HepG2 (cell line): ENCODE measurements around the gene AGAP3. TPM values are rescaled to one million over a fixed set of nuclear protein-coding genes. Genes with fewer than 3 reads are reported as not detected.

ENCODE experiments used
- ATAC-seq: fragments of 200-7000 bp; cut with Tn5 transposase; 3 replicates; pipeline ENCODE4 v1.9.1; 2020; ENCODE audit warnings: mild to moderate bottlenecking, moderate library complexity
- BruUV-seq: library from RNA; stranded (reverse); fragments of 400-500 nt; replicated peaks from 2 replicates; lab custom pipeline; 2021; lab: Mats Ljungman, UMichigan
- CTCF ChIA-PET: fragments of 300-600 bp; formaldehyde crosslinking; extraction: SDS; loops from one replicate; lab custom pipeline; 2021; ENCODE audit warnings: low total read pairs, inconsistent platforms, low intra/inter-chr PET ratio; lab: Yijun Ruan, JAX
- POLR2A ChIA-PET: fragments of 350-600 bp; sonication (Branson Sonifier 250); formaldehyde crosslinking; loops from one replicate; lab custom pipeline; 2020; ENCODE audit warnings: antibody characterized with exemption, inconsistent platforms; lab: Yijun Ruan, JAX
- DNase-seq: peaks from one replicate; pipeline ENCODE4 v3.0.0-alpha.2; 2015; ENCODE audit warnings: low spot score
- FAIRE-seq: peaks from 3 replicates; lab custom pipeline; 2011; peaks lifted over from hg19 to GRCh38; lab: Jason Lieb, UNC
- H2AFZ ChIP-seq: one replicate; pipeline ENCODE4 v1.6.1; 2011; ENCODE audit warnings: low read length, inconsistent platforms
- H3K27ac ChIP-seq: fragments of 300-600 bp; 3 replicates; pipeline ENCODE4 v1.8.0; 2011; ENCODE audit warnings: mixed run types, mild to moderate bottlenecking, mixed read lengths, low read length, inconsistent platforms; ENCODE audit not compliant: insufficient read depth; ENCODE audit errors: extremely low read length
- H3K27me3 ChIP-seq, 2 experiments: fragments of 200-600 bp in 1 of 2; 2 replicates in 1 of 2; 3 replicates in 1 of 2; pipeline versions ENCODE4 v1.6.0 to v1.8.0; 2011; ENCODE audit warnings: low read length in 2 of 2, mild to moderate bottlenecking in 2 of 2, moderate library complexity in 2 of 2, inconsistent platforms in 1 of 2; ENCODE audit not compliant: insufficient read depth in 2 of 2, control insufficient read depth in 1 of 2
- H3K36me3 ChIP-seq, 2 experiments: fragments of 200-600 bp in 1 of 2; replicated peaks in 1 of 2; 2 replicates in 1 of 2; 3 replicates in 1 of 2; pipeline versions ENCODE4 v1.5.1 to v1.8.0; 2011; ENCODE audit warnings: low read length in 2 of 2, inconsistent platforms in 1 of 2; ENCODE audit not compliant: insufficient read depth in 2 of 2, control insufficient read depth in 1 of 2
- H3K4me1 ChIP-seq: 2 replicates; pipeline ENCODE4 v1.5.1; 2012; ENCODE audit warnings: low read length, inconsistent platforms; ENCODE audit not compliant: insufficient read depth
- H3K4me2 ChIP-seq: 2 replicates; pipeline ENCODE4 v1.6.0; 2011; ENCODE audit warnings: low read depth, low read length, inconsistent platforms
- H3K4me3 ChIP-seq, 3 experiments: fragments of 200-600 bp in 1 of 3; sonication (generic), shearing (Covaris generic) in 1 of 3; replicated peaks in 1 of 3; 2 replicates each; pipeline ENCODE4 v1.5.1; 2011 to 2016; ENCODE audit warnings: low read length in 3 of 3, inconsistent platforms in 2 of 3, low read depth in 2 of 3, mild to moderate bottlenecking in 2 of 3, control low read depth in 1 of 3, mixed read lengths in 1 of 3; ENCODE audit not compliant: insufficient read depth in 1 of 3
- H3K79me2 ChIP-seq: one replicate; pipeline ENCODE4 v1.6.1; 2011; ENCODE audit warnings: low read length, inconsistent platforms; ENCODE audit not compliant: insufficient read depth
- H3K9ac ChIP-seq: 2 replicates; pipeline ENCODE4 v1.6.0; 2011; ENCODE audit warnings: mild to moderate bottlenecking, low read depth, low read length, inconsistent platforms; ENCODE audit not compliant: insufficient read depth
- H3K9me3 ChIP-seq: 2 replicates; pipeline ENCODE4 v1.5.1; 2012; ENCODE audit warnings: mild to moderate bottlenecking, low read length
- H4K20me1 ChIP-seq: 2 replicates; pipeline ENCODE4 v1.6.0; 2011; ENCODE audit warnings: inconsistent platforms, mild to moderate bottlenecking, low read length, moderate library complexity; ENCODE audit not compliant: insufficient read depth
- ISL2 ChIP-seq: sonication (generic); formaldehyde crosslinking; IDR thresholded peaks from 2 replicates; pipeline ENCODE4 v1.5.0; 2020; ENCODE audit warnings: missing genetic modification reagents
- POLR2AphosphoS2 ChIP-seq: IDR thresholded peaks from 2 replicates; pipeline ENCODE4 v1.6.1; 2011; ENCODE audit warnings: low read depth, low read length, improper control_type of control experiment
- SRSF9 ChIP-seq: fragments of 200-400 bp; formaldehyde crosslinking; IDR thresholded peaks from 2 replicates; pipeline ENCODE4 v1.6.1; 2018; ENCODE audit warnings: borderline replicate concordance, mild to moderate bottlenecking, low read depth, low read length; ENCODE audit not compliant: insufficient read depth, poor library complexity, severe bottlenecking
- ZNF33A ChIP-seq: sonication (generic); formaldehyde crosslinking; IDR thresholded peaks from 2 replicates; pipeline ENCODE4 v1.5.1; 2020; ENCODE audit warnings: missing genetic modification reagents, mild to moderate bottlenecking, moderate library complexity, borderline replicate concordance
- ZNF496 ChIP-seq: sonication (generic); formaldehyde crosslinking; IDR thresholded peaks from 2 replicates; pipeline ENCODE4 v1.8.1; 2023; ENCODE audit warnings: mild to moderate bottlenecking, moderate library complexity, missing genetic modification reagents; ENCODE audit not compliant: insufficient replicate concordance
- ZNF556 ChIP-seq: sonication (generic); formaldehyde crosslinking; IDR thresholded peaks from 2 replicates; pipeline ENCODE4 v1.4.0; 2020; ENCODE audit warnings: mild to moderate bottlenecking, missing genetic modification reagents, borderline replicate concordance
- ZNF670 ChIP-seq: sonication (generic); formaldehyde crosslinking; IDR thresholded peaks from 2 replicates; pipeline ENCODE4 v1.8.0; 2022; ENCODE audit warnings: mild to moderate bottlenecking, missing genetic modification reagents, borderline replicate concordance
- WGBS: methylation state at CpG from one replicate; pipeline ENCODE4 v1.1.6; 2017; ENCODE audit warnings: low lambda C conversion rate; 5-methylcytosine and 5-hydroxymethylcytosine counted together
- in situ Hi-C: cut with HindIII; loops from 2 replicates; pipeline ENCODE4 v1.10.0; 2017; ENCODE audit warnings: low pct_unique_long_range_greater_than_20kb; ENCODE audit not compliant: extremely low pct_ligation_motif_present
- intact Hi-C: fragments of 100-400 bp; cut with micrococcal nuclease; formaldehyde crosslinking; loops from one replicate; pipeline ENCODE4 v1.10.0; 2022; ENCODE audit not compliant: unreplicated experiment
- polyA plus RNA-seq, 8 experiments: library from polyadenylated mRNA; depleted of rRNA in 3 of 8; stranded (reverse) in 7 of 8; unstranded in 1 of 8; fragments of >200 nt; fragmentation: Illumina TruSeq in 4 of 8; extraction: Trizol in 4 of 8; gene quantifications; 2 replicates each; pipeline versions ENCODE4 v1.2.1 to v1.2.3, GENCODE V29; 2011 to 2016; ENCODE audit warnings: low read depth in 4 of 8, missing spikeins in 1 of 8, mixed read lengths in 1 of 8; ENCODE audit not compliant: insufficient read depth in 1 of 8
- total RNA-seq, 5 experiments: library from RNA; depleted of rRNA; stranded (reverse); fragments of >200 nt; fragmentation: Illumina TruSeq; extraction: Trizol; gene quantifications; 2 replicates each; pipeline ENCODE4 v1.2.3, GENCODE V29; 2016; ENCODE audit warnings: low read depth in 1 of 5
- TF ChIP-seq, protein P1 (sequence below): sonication (generic); formaldehyde crosslinking; IDR thresholded peaks from 2 replicates; pipeline ENCODE4 v1.5.0; 2020; ENCODE audit warnings: missing genetic modification reagents, mild to moderate bottlenecking, borderline replicate concordance
- TF ChIP-seq, protein P2 (sequence below): IDR thresholded peaks from 2 replicates; pipeline ENCODE4 v1.6.1; 2016; ENCODE audit warnings: missing biosample characterization, missing genetic modification reagents, low read depth
- TF ChIP-seq, protein P3 (sequence below): sonication (generic); formaldehyde crosslinking; IDR thresholded peaks from 2 replicates; pipeline ENCODE4 v1.4.0; 2020; ENCODE audit warnings: missing genetic modification reagents

The AGAP3 gene
- total and polyA plus RNA-seq, 2 of the 13 experiments (the other 11 are each of a cell fraction or from before 2014, with no cell fraction given), result 31.3 to 61.4 TPM

- Histone ChIP-seq H2AFZ (no peak overlapping the region), H4K20me1 (no peaks in the 10 kb centered on the region), H3K36me3 (peaks cover 16 to 44% of the 10 kb centered on the region in 2 experiments), H3K4me2 (no peak overlapping the region), H3K4me1 (no peaks in the 10 kb centered on the region), H3K9ac (no peak overlapping the region), H3K79me2 (no peaks in the 10 kb centered on the region), H3K4me3 (no peak overlapping the region), H3K9me3 (no peaks in the 10 kb centered on the region), H3K27me3 (no peaks in the 10 kb centered on the region), H3K27ac (no peak overlapping the region)
- BruUV-seq, result no TSS peak
- ChIA-PET CTCF (no interaction called here), POLR2A (interaction anchor here (1.2 kb wide), 1 partner anchor 86 kb away, joined by 3 read pairs; the partner anchor contains the start of gene ABCF2)
- intact Hi-C loops, result no loop called here
- DNase-seq (no peak), FAIRE-seq (no peak), ATAC-seq (no peak)
- TF ChIP-seq, protein P1, sequence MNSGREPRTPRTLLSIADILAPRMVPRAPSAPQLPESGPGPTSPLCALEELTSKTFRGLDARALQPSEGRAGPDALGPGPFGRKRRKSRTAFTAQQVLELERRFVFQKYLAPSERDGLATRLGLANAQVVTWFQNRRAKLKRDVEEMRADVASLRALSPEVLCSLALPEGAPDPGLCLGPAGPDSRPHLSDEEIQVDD (CRISPR knock-in tag), result no peak
- TF ChIP-seq, protein P2, sequence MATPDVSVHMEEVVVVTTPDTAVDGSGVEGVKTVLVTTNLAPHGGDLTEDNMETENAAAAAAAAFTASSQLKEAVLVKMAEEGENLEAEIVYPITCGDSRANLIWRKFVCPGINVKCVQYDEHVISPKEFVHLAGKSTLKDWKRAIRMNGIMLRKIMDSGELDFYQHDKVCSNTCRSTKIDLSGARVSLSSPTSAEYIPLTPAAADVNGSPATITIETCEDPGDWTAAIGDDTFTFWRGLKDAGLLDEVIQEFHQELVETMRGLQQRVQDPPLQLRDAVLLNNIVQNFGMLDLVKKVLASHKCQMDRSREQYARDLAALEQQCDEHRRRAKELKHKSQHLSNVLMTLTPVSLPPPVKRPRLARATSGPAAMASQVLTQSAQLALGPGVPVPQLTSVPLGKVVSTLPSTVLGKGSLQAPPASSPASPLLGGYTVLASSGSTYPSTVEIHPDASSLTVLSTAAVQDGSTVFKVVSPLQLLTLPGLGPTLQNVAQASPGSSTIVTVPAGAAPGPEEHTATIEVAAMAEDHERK (CRISPR knock-in tag), result no peak
- TF ChIP-seq ZNF670 (CRISPR knock-in tag) (no peak), SRSF9 (no peak)
- in situ Hi-C loops, result no loop called here
- 95% methylated on average over 6 of the region's 7 CpGs for WGBS
These were observed 54.6 kb downstream of the AGAP3 start for GRCh38 chr7:151140826-151141225.

DNA sequence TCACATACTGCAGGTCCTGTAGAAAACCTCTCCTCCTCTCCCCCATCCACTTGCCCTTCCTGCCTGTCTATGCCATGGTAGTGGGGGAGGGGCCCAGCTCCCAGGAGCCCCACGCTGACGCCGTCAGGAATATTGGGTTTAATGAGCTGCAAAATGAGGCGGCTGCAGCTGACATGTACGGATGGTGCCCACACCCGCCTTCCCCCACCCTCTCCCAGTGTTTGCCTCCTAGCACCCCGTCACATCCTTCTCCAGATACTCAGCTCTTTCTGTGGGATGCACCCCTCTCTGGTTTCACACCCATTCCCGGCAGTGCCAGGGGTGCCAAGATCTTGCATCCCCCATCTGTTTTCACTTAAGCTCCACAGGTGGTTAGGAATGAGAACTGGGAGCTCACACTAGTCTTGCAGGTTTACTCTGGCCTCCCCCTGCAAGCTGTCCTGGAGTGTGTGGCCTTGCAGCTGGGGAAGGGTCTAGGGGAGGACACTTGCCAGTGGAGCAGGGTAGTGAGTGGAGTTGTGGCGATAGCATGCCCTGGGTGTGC, 55.1 kb downstream of the AGAP3 start:
- no peak overlapping the region for H3K4me3 ChIP-seq
- no peaks in the 10 kb centered on the region for H3K79me2 ChIP-seq
- DNase-seq (no peak), ATAC-seq (no peak), FAIRE-seq (no peak)
- H3K27ac ChIP-seq, result no peak overlapping the region
- no peaks in the 10 kb centered on the region for H3K4me1 ChIP-seq
- ChIA-PET CTCF (no interaction called here), POLR2A (interaction anchor here (1.2 kb wide), 1 partner anchor 86 kb away, joined by 3 read pairs; the partner anchor contains the start of gene ABCF2)
- in situ Hi-C loops, result no loop called here
- H3K36me3 ChIP-seq, result peaks cover 15 to 39% of the 10 kb centered on the region in 2 experiments
- no peaks in the 10 kb centered on the region for H3K27me3 ChIP-seq
- H2AFZ ChIP-seq, result no peak overlapping the region
- 99% methylated on average over 9 of the region's 9 CpGs for WGBS
- no peaks in the 10 kb centered on the region for H4K20me1 ChIP-seq
- H3K4me2 ChIP-seq, result no peak overlapping the region
- intact Hi-C loops, result no loop called here
- no TSS peak for BruUV-seq
- H3K9ac ChIP-seq, result no peak overlapping the region
- no peaks in the 10 kb centered on the region for H3K9me3 ChIP-seq
- TF ChIP-seq, protein P3, sequence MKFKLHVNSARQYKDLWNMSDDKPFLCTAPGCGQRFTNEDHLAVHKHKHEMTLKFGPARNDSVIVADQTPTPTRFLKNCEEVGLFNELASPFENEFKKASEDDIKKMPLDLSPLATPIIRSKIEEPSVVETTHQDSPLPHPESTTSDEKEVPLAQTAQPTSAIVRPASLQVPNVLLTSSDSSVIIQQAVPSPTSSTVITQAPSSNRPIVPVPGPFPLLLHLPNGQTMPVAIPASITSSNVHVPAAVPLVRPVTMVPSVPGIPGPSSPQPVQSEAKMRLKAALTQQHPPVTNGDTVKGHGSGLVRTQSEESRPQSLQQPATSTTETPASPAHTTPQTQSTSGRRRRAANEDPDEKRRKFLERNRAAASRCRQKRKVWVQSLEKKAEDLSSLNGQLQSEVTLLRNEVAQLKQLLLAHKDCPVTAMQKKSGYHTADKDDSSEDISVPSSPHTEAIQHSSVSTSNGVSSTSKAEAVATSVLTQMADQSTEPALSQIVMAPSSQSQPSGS (CRISPR knock-in tag), result no peak
- no peak for TF ChIP-seq ZNF496
- no peak for TF ChIP-seq ZNF33A (CRISPR knock-in tag)
- TF ChIP-seq ISL2, result no peak
- no peak for TF ChIP-seq ZNF556
- TF ChIP-seq POLR2AphosphoS2, result no peak
